Measurements from ENCODE around the gene ARAP2. TPM values are rescaled to one million over a fixed set of nuclear protein-coding genes. Genes with fewer than 3 reads are reported as not detected.

The ARAP2 gene
- total RNA-seq, 5 donors from 2014 or later (not counting 1 experiment from before 2014, with no cell fraction given), result 41.2 to 94.3 (median 61.0) TPM

DNA sequence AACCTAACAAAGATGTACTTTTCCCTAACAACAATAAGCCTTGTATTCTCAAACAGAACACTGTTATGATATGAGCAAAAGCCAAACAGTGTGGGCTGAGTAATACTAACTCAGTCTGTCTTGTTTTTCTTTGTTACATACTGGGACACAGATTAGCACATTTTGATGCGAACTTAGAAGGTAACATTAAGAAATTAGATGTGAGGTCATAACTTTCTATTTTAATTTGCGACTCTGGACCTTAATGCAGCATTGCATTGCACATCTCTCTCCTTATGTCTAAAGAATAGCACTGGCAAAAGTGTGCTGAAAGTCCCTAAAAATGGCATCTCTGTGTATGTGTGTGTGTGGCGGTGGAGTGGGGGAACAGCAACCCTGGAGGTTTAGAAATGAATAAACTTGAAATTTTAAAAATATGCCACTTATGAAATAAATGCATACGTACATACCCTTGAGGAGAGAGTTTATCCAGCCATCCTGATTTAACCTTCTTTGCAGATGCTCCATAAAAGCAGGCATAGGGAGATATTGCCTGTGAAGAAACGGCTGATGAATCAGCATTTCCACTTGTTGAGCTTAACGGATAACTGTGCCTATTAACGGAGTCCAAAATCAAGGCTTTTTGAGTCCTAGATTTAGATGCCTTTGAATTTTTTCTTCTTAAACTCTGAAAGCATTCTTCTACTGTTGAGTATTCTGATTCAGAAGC, 34.2 kb downstream of the ARAP2 start:
- CTCF ChIA-PET, result interaction anchor here in 1 of 2 donors (0.8 kb wide), 1 partner anchor 76 kb away, joined by 3 read pairs; no protein-coding TSS in a partner anchor
- H3K9me3 ChIP-seq, result no peaks in the 10 kb centered on the region
- no peak overlapping the region for H3K4me3 ChIP-seq (ENCODE audit: control insufficient read depth in 1 of 2, extremely low read depth in 1 of 2, low read length in 1 of 2)
- peaks cover 10 to 21% of the 10 kb centered on the region in 2 experiments for H3K4me1 ChIP-seq (ENCODE audit: control insufficient read depth in 1 of 2, extremely low read depth in 1 of 2, insufficient read depth in 2 of 2, low read length in 2 of 2)
- POLR2A ChIA-PET, result no interaction called here
- Mint-ChIP-seq H3K4me3 (peak overlapping the region in 1 of 3 donors; percentile 10), H3K9me3 (no peaks in the 10 kb centered on the region), H3K4me1 (peaks cover 60 to 61% (median 61%) of the 10 kb centered on the region in 3 donors), H3K36me3 (peaks cover 59% of the 10 kb centered on the region), H3K27ac (peak overlapping the region; percentile 82 to 87), H3K27me3 (no peaks in the 10 kb centered on the region)
- peaks cover 0 to 40% of the 10 kb centered on the region in 2 donors for H3K36me3 ChIP-seq (ENCODE audit: control insufficient read depth in 2 of 2, extremely low read depth in 1 of 2, insufficient read depth in 1 of 2, low read length in 1 of 2)
- WGBS (ENCODE audit: insufficient coverage), result 20% methylated on average over 1 of the region's 7 CpGs
- H3K27me3 ChIP-seq (replicated peaks in 1 of 2; ENCODE audit: control insufficient read depth in 2 of 2, extremely low read depth in 1 of 2, insufficient read depth in 2 of 2, low read length in 1 of 2), result no peaks in the 10 kb centered on the region
- DNase-seq (no peak), ATAC-seq (replicated peaks in 1 of 4) (no peak)
- H3K27ac ChIP-seq (ENCODE audit: low read length), result no peak overlapping the region

DNA sequence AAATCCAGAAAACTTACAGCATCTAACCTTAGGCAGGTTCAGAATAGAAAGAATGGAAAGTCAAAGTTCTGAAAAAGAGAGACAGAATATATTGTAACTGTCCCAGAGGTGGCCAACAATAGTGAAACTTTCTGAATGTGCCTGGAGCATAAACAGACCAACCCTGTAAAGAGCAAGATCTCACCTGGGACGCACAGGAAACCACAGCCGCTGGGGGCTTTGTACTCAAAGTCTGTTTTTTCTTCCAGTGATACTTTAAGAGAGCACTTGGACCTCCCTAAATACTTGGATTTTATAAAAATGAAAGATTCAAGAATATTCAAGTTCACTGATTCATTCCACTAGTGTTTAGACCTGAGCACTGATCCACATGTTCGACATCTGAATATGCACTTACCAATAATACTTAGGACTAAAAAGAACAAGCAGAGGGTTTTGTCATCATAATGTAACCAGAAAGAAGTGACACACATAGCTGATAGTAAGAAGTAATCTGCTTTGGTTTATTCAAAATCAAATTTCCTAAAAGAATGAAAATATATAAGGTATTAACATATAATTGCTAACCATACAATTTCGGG, 35.3 kb downstream of the ARAP2 start:
- Histone ChIP-seq H3K9me3 (no peaks in the 10 kb centered on the region), H3K4me3 (ENCODE audit: control insufficient read depth in 1 of 2, extremely low read depth in 1 of 2, low read length in 1 of 2) (no peak overlapping the region), H3K4me1 (ENCODE audit: control insufficient read depth in 1 of 2, extremely low read depth in 1 of 2, insufficient read depth in 2 of 2, low read length in 2 of 2) (peaks cover 10 to 21% of the 10 kb centered on the region in 2 experiments), H3K36me3 (ENCODE audit: control insufficient read depth in 2 of 2, extremely low read depth in 1 of 2, insufficient read depth in 1 of 2, low read length in 1 of 2) (peaks cover 0 to 37% of the 10 kb centered on the region in 2 donors), H3K27ac (ENCODE audit: low read length) (peak overlapping the region; percentile 45), H3K27me3 (replicated peaks in 1 of 2; ENCODE audit: control insufficient read depth in 2 of 2, extremely low read depth in 1 of 2, insufficient read depth in 2 of 2, low read length in 1 of 2) (no peaks in the 10 kb centered on the region)
- POLR2A ChIA-PET, result no interaction called here
- peak; percentile 77 to 94 (median 89) for ATAC-seq (replicated peaks in 1 of 4)
- peak overlapping the region; percentile 39 to 50 (median 40) for H3K4me3 Mint-ChIP-seq
- H3K36me3 Mint-ChIP-seq, result peaks cover 63% of the 10 kb centered on the region
- peaks cover 53 to 58% (median 58%) of the 10 kb centered on the region in 3 donors for H3K4me1 Mint-ChIP-seq
- no peaks in the 10 kb centered on the region for H3K27me3 Mint-ChIP-seq
- no peaks in the 10 kb centered on the region for H3K9me3 Mint-ChIP-seq
- DNase-seq, result peak in 30 of 35 experiments; percentile 12 to 64 (median 38)
- WGBS (ENCODE audit: insufficient coverage), result 0% methylated on average over 1 of the region's 4 CpGs
- CTCF ChIA-PET, result interaction anchor here in 1 of 2 donors (0.8 to 1.0 kb wide), 2 partner anchors 20 to 77 kb away, joined by 3 read pairs; no protein-coding TSS in a partner anchor
- H3K27ac Mint-ChIP-seq, result peak overlapping the region; percentile 70 to 78

DNA sequence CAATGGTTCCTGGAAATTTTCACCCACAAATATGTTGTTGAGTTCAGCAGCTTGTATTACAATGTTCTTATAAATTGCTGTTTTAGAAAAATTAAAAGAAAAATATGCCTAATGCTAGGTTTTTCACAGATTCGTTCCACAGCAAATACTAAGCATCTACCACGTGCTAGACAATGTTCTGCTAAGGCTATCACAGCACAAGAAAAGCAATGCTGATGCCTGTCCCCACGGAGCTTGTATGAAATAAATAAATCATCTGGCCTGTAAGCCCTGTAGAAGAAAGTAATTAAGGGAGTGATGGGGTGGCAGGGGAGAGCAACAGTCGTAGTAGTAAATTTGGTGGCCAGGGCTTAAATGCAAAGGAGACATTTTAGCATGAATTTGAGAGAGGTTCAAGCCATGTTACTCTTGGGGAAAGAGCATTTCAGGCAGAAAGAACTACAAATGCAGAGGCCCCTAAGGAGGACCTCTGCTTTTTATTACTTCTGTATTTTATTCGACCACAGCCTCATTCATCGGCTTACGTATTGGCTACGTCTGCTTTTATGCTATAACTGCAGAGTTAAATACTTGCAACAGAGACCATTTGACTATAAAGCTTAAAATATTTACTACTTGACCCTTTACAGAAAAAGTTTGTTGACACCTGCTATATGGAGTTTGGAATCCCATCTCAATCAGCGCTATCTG, 36.3 kb downstream of the ARAP2 start:
- WGBS (ENCODE audit: insufficient coverage), result 66% methylated on average over 3 of the region's 9 CpGs
- DNase-seq (no peak), ATAC-seq (replicated peaks in 1 of 4) (no peak)
- peaks cover 10 to 21% of the 10 kb centered on the region in 2 experiments for H3K4me1 ChIP-seq (ENCODE audit: control insufficient read depth in 1 of 2, extremely low read depth in 1 of 2, insufficient read depth in 2 of 2, low read length in 2 of 2)
- peaks cover 0 to 29% of the 10 kb centered on the region in 2 donors for H3K36me3 ChIP-seq (ENCODE audit: control insufficient read depth in 2 of 2, extremely low read depth in 1 of 2, insufficient read depth in 1 of 2, low read length in 1 of 2)
- Mint-ChIP-seq H3K9me3 (no peaks in the 10 kb centered on the region), H3K27ac (peak overlapping the region; percentile 30 to 78), H3K4me1 (peaks cover 56 to 61% (median 59%) of the 10 kb centered on the region in 3 donors), H3K36me3 (peaks cover 67% of the 10 kb centered on the region), H3K27me3 (no peaks in the 10 kb centered on the region), H3K4me3 (peak overlapping the region in 2 of 3 donors; percentile 34 to 40)
- no peaks in the 10 kb centered on the region for H3K27me3 ChIP-seq (replicated peaks in 1 of 2; ENCODE audit: control insufficient read depth in 2 of 2, extremely low read depth in 1 of 2, insufficient read depth in 2 of 2, low read length in 1 of 2)
- H3K27ac ChIP-seq (ENCODE audit: low read length), result peak overlapping the region; percentile 45
- H3K4me3 ChIP-seq (ENCODE audit: control insufficient read depth in 1 of 2, extremely low read depth in 1 of 2, low read length in 1 of 2), result no peak overlapping the region
- no peaks in the 10 kb centered on the region for H3K9me3 ChIP-seq
- ChIA-PET POLR2A (no interaction called here), CTCF (interaction anchor here in 1 of 2 donors (0.9 kb wide), 1 partner anchor 195 kb away, joined by 3 read pairs; no protein-coding TSS in a partner anchor)

GRCh38 chr4:36207367-36207766, 36.9 kb downstream of the ARAP2 start:
- peaks cover 65% of the 10 kb centered on the region for H3K36me3 Mint-ChIP-seq
- Histone ChIP-seq H3K27me3 (replicated peaks in 1 of 2; ENCODE audit: control insufficient read depth in 2 of 2, extremely low read depth in 1 of 2, insufficient read depth in 2 of 2, low read length in 1 of 2) (no peaks in the 10 kb centered on the region), H3K36me3 (ENCODE audit: control insufficient read depth in 2 of 2, extremely low read depth in 1 of 2, insufficient read depth in 1 of 2, low read length in 1 of 2) (peaks cover 0 to 26% of the 10 kb centered on the region in 2 donors), H3K27ac (ENCODE audit: low read length) (no peak overlapping the region), H3K4me3 (ENCODE audit: control insufficient read depth in 1 of 2, extremely low read depth in 1 of 2, low read length in 1 of 2) (no peak overlapping the region), H3K9me3 (no peaks in the 10 kb centered on the region), H3K4me1 (ENCODE audit: control insufficient read depth in 1 of 2, extremely low read depth in 1 of 2, insufficient read depth in 2 of 2, low read length in 2 of 2) (peaks cover 10 to 21% of the 10 kb centered on the region in 2 experiments)
- peaks cover 58 to 62% (median 60%) of the 10 kb centered on the region in 3 donors for H3K4me1 Mint-ChIP-seq
- ATAC-seq (replicated peaks in 1 of 4) (no peak), DNase-seq (no peak)
- CTCF ChIA-PET, result interaction anchor here in 1 of 2 donors (0.9 kb wide), 1 partner anchor 195 kb away, joined by 3 read pairs; no protein-coding TSS in a partner anchor
- H3K27ac Mint-ChIP-seq, result no peak overlapping the region
- no peak overlapping the region for H3K4me3 Mint-ChIP-seq
- no peaks in the 10 kb centered on the region for H3K27me3 Mint-ChIP-seq
- POLR2A ChIA-PET, result interaction anchor here in 1 of 2 donors (0.6 kb wide), 1 partner anchor 15 kb away, joined by 3 read pairs; no protein-coding TSS in a partner anchor
- no peaks in the 10 kb centered on the region for H3K9me3 Mint-ChIP-seq
- WGBS (ENCODE audit: insufficient coverage), result no CpG with 5 or more reads among the region's 1 CpG

- ChIA-PET POLR2A (interaction anchor here in 1 of 2 donors (0.6 to 0.7 kb wide), 2 partner anchors 16 to 113 kb away, joined by 3 read pairs; no protein-coding TSS in a partner anchor), CTCF (interaction anchor here in 1 of 2 donors (0.9 kb wide), 1 partner anchor 196 kb away, joined by 3 read pairs; no protein-coding TSS in a partner anchor)
- DNase-seq (no peak), ATAC-seq (replicated peaks in 1 of 4) (no peak)
- no peaks in the 10 kb centered on the region for H3K9me3 ChIP-seq
- WGBS (ENCODE audit: insufficient coverage), result no CpG with 5 or more reads among the region's 3 CpGs
- no peaks in the 10 kb centered on the region for H3K9me3 Mint-ChIP-seq
- H3K27ac Mint-ChIP-seq, result peak overlapping the region in 1 of 2 donors; percentile 6
- peaks cover 0 to 22% of the 10 kb centered on the region in 2 donors for H3K36me3 ChIP-seq (ENCODE audit: control insufficient read depth in 2 of 2, extremely low read depth in 1 of 2, insufficient read depth in 1 of 2, low read length in 1 of 2)
- H3K27me3 ChIP-seq (replicated peaks in 1 of 2; ENCODE audit: control insufficient read depth in 2 of 2, extremely low read depth in 1 of 2, insufficient read depth in 2 of 2, low read length in 1 of 2), result no peaks in the 10 kb centered on the region
- H3K4me3 Mint-ChIP-seq, result no peak overlapping the region
- H3K4me3 ChIP-seq (ENCODE audit: control insufficient read depth in 1 of 2, extremely low read depth in 1 of 2, low read length in 1 of 2), result no peak overlapping the region
- H3K27me3 Mint-ChIP-seq, result no peaks in the 10 kb centered on the region
- peaks cover 54 to 60% (median 58%) of the 10 kb centered on the region in 3 donors for H3K4me1 Mint-ChIP-seq
- H3K4me1 ChIP-seq (ENCODE audit: control insufficient read depth in 1 of 2, extremely low read depth in 1 of 2, insufficient read depth in 2 of 2, low read length in 2 of 2), result peaks cover 10 to 21% of the 10 kb centered on the region in 2 experiments
- no peak overlapping the region for H3K27ac ChIP-seq (ENCODE audit: low read length)
- peaks cover 59% of the 10 kb centered on the region for H3K36me3 Mint-ChIP-seq
These were observed 37.6 kb downstream of the ARAP2 start for GRCh38 chr4:36206603-36207311.

Data from T-cell (primary cell).